ENCODE measurements around the gene PSMB10.
"Not testable (repeated sequence)": the region's sequence is repeated elsewhere in the genome, so short reads cannot be mapped to it uniquely, and the experiment has no call there.

PSMB10 gene

GRCh38 chr16:67936124-67936879 is at the start of gene PSMB10:
PSMB10 (minus strand) TSS chr16:67936850; CDS start chr16:67936749, 101 bp downstream.
- peak; percentile 71 for DNase-seq

GRCh38 chr16:67982011-67982696 is 45.5 kb upstream of the PSMB10 start:
- DNase-seq: no peak

- no peak for DNase-seq
Observed at GRCh38 chr16:67979955-67980678, 43.5 kb upstream of the PSMB10 start, which contains the start of gene DPEP3. DPEP3 (minus strand) TSS chr16:67980499; CDS start chr16:67980380, 119 bp downstream.

GRCh38 chr16:67977469-67978227 is 41.0 kb upstream of the PSMB10 start:
- no peak for DNase-seq

- DNase-seq: no peak
Observed at GRCh38 chr16:67977005-67977404, 40.4 kb upstream of the PSMB10 start.

GRCh38 chr16:67976205-67976604 is 39.6 kb upstream of the PSMB10 start:
- no peak for DNase-seq

GRCh38 chr16:67975321-67976105 is 38.9 kb upstream of the PSMB10 start:
- no peak for DNase-seq

GRCh38 chr16:67972285-67972684 is 35.6 kb upstream of the PSMB10 start:
- not testable (repeated sequence) for DNase-seq

- no peak for DNase-seq
Observed at GRCh38 chr16:67971111-67971510, 34.5 kb upstream of the PSMB10 start.

- DNase-seq: no peak
Observed at GRCh38 chr16:67969254-67970039, 32.8 kb upstream of the PSMB10 start.

GRCh38 chr16:67968400-67969253 is 32.0 kb upstream of the PSMB10 start, which contains the start of gene SLC12A4:
SLC12A4 (minus strand) TSS chr16:67968637; CDS start chr16:67968553, 84 bp downstream.
- peak; percentile 94 for DNase-seq

- DNase-seq: peak; percentile 57
Observed at GRCh38 chr16:67967958-67968399, 31.3 kb upstream of the PSMB10 start.

GRCh38 chr16:67967183-67967957 is 30.7 kb upstream of the PSMB10 start:
- DNase-seq: peak; percentile 51

- no peak for DNase-seq
Observed at GRCh38 chr16:67966549-67967182, 30.0 kb upstream of the PSMB10 start.

- DNase-seq: no peak
Observed at GRCh38 chr16:67965668-67966548, 29.3 kb upstream of the PSMB10 start.

GRCh38 chr16:67964477-67965131 is 28.0 kb upstream of the PSMB10 start:
- no peak for DNase-seq

Measured in stimulated activated CD8-positive, alpha-beta memory T cell treated with anti-CD3 and anti-CD28 coated beads, Interleukin-4, amount 100 ng/mL, for 48 hours (primary cell).